Astrocyte (in vitro differentiated cells and primary cell): ENCODE data around the gene CREM.

Experiments used
- CTCF ChIP-seq: IDR thresholded peaks from 2 replicates; pipeline ENCODE4 v1.5.1; 2011; ENCODE audit warnings: low read depth, mild to moderate bottlenecking, inconsistent platforms, low read length, moderate library complexity; ENCODE audit not compliant: insufficient read depth
- EZH2 ChIP-seq: IDR thresholded peaks from 2 replicates; pipeline ENCODE4 v1.6.1; 2012; ENCODE audit warnings: mild to moderate bottlenecking, low read length, inconsistent platforms; ENCODE audit not compliant: insufficient read depth

GRCh38 chr10:35225204-35225603, 98.6 kb downstream of the CREM start:
- TF ChIP-seq CTCF: no peak
- no peak for TF ChIP-seq EZH2
